GM23338 (cell line): Measurements from ENCODE around the gene IER2. TPM values are rescaled to one million over a fixed set of nuclear protein-coding genes. Genes with fewer than 3 reads are reported as not detected.

Experiments
- ATAC-seq: fragments of 200-7000 bp; cut with Tn5 transposase; 3 replicates; pipeline ENCODE4 v1.9.1; 2020
- DNase-seq: peaks from one replicate; pipeline ENCODE4 v3.0.0-alpha.2; 2015; ENCODE audit warnings: low spot score
- H2AFZ ChIP-seq: fragments of 200-600 bp; sonication (generic); 2 replicates; pipeline ENCODE4 v1.8.0; 2016; ENCODE audit warnings: antibody characterized with exemption, mild to moderate bottlenecking, moderate library complexity
- H3F3A ChIP-seq: fragments of 200-600 bp; sonication (generic); replicated peaks from 2 replicates; pipeline ENCODE4 v1.8.0; 2017; ENCODE audit warnings: antibody characterized with exemption, mixed run types, low read depth
- H3K27ac ChIP-seq: fragments of 200-600 bp; sonication (generic); 2 replicates; pipeline ENCODE4 v1.6.1; 2016; ENCODE audit warnings: low read depth
- H3K27me3 ChIP-seq: fragments of 200-600 bp; sonication (generic); 2 replicates; pipeline ENCODE4 v1.8.0; 2016; ENCODE audit warnings: mild to moderate bottlenecking, mixed run types, moderate library complexity; ENCODE audit not compliant: insufficient read depth
- H3K36me3 ChIP-seq: fragments of 200-600 bp; sonication (generic); 2 replicates; pipeline ENCODE4 v1.8.0; 2016; ENCODE audit warnings: mild to moderate bottlenecking; ENCODE audit not compliant: insufficient read depth
- H3K4me1 ChIP-seq: fragments of 200-600 bp; sonication (generic); 2 replicates; pipeline ENCODE4 v1.8.0; 2016; ENCODE audit warnings: mild to moderate bottlenecking, moderate library complexity; ENCODE audit not compliant: insufficient read depth
- H3K4me2 ChIP-seq: fragments of 200-600 bp; sonication (generic); 2 replicates; pipeline ENCODE4 v1.7.1; 2017; ENCODE audit warnings: mixed run types
- H3K4me3 ChIP-seq: fragments of 200-600 bp; sonication (generic); 2 replicates; pipeline ENCODE4 v1.6.1; 2016; ENCODE audit warnings: mixed run types
- H3K79me2 ChIP-seq: fragments of 200-600 bp; sonication (generic); replicated peaks from 2 replicates; pipeline ENCODE4 v1.8.0; 2017; ENCODE audit warnings: mild to moderate bottlenecking; ENCODE audit not compliant: insufficient read depth
- H3K9me2 ChIP-seq: fragments of 200-600 bp; sonication (generic); 2 replicates; pipeline ENCODE4 v1.8.0; 2017; ENCODE audit not compliant: insufficient read depth
- H4K20me1 ChIP-seq: fragments of 200-600 bp; sonication (generic); replicated peaks from 2 replicates; pipeline ENCODE4 v1.8.0; 2017; ENCODE audit warnings: mild to moderate bottlenecking; ENCODE audit not compliant: insufficient read depth
- H3K27ac Mint-ChIP-seq: 2 replicates; pipeline ENCODE4 v1.8.0; 2020; ENCODE audit warnings: inconsistent platforms, mild to moderate bottlenecking, moderate library complexity, mixed read lengths
- H3K27me3 Mint-ChIP-seq: 3 replicates; pipeline ENCODE4 v1.8.0; 2022; ENCODE audit warnings: low read depth, mild to moderate bottlenecking, moderate library complexity, mixed read lengths, inconsistent platforms; ENCODE audit not compliant: insufficient read depth, poor library complexity
- H3K36me3 Mint-ChIP-seq: 3 replicates; pipeline ENCODE4 v1.8.0; 2021; ENCODE audit warnings: low read depth, mild to moderate bottlenecking, inconsistent platforms, moderate library complexity, mixed read lengths
- H3K4me1 Mint-ChIP-seq: 3 replicates; pipeline ENCODE4 v1.8.0; 2020; ENCODE audit warnings: mild to moderate bottlenecking, inconsistent platforms, mixed read lengths
- H3K4me3 Mint-ChIP-seq: 3 replicates; pipeline ENCODE4 v1.8.0; 2021; ENCODE audit warnings: moderate library complexity, mild to moderate bottlenecking, inconsistent platforms, mixed read lengths
- H3K9me3 Mint-ChIP-seq: 3 replicates; pipeline ENCODE4 v1.8.0; 2020; ENCODE audit warnings: moderate library complexity, mild to moderate bottlenecking, inconsistent platforms, mixed read lengths
- CREB1 ChIP-seq: fragments of 250-450 bp; sonication (Bioruptor Pico); IDR thresholded peaks from 2 replicates; pipeline ENCODE4 v1.5.0; 2020; ENCODE audit warnings: low read depth, mild to moderate bottlenecking, moderate library complexity
- ETS1 ChIP-seq: IDR thresholded peaks from 2 replicates; pipeline ENCODE4 v1.6.1; 2016; ENCODE audit warnings: antibody characterized with exemption
- EZH2phosphoT487 ChIP-seq: fragments of 200-600 bp; sonication (generic); IDR thresholded peaks from one replicate; pipeline ENCODE4 v1.8.1; 2018; ENCODE audit warnings: antibody characterized with exemption; ENCODE audit not compliant: unreplicated experiment
- JUNB ChIP-seq: IDR thresholded peaks from one replicate; pipeline ENCODE4 v1.6.1; 2016; ENCODE audit warnings: antibody characterized with exemption; ENCODE audit not compliant: unreplicated experiment
- POLR2AphosphoS5 ChIP-seq: IDR thresholded peaks from 2 replicates; pipeline ENCODE4 v1.6.1; 2016; ENCODE audit warnings: antibody characterized with exemption, low read depth
- STAT1 ChIP-seq: IDR thresholded peaks from one replicate; pipeline ENCODE4 v1.6.1; 2016; ENCODE audit warnings: antibody characterized with exemption; ENCODE audit not compliant: unreplicated experiment
- ZNF114 ChIP-seq: fragments of 250-450 bp; sonication (Bioruptor Pico); IDR thresholded peaks from 2 replicates; pipeline ENCODE4 v1.5.0; 2020; ENCODE audit warnings: mild to moderate bottlenecking, moderate library complexity
- ZNF462 ChIP-seq: fragments of 250-450 bp; sonication (Bioruptor Pico); IDR thresholded peaks from 2 replicates; pipeline ENCODE4 v1.5.0; 2020; ENCODE audit warnings: mild to moderate bottlenecking, moderate library complexity
- polyA plus RNA-seq: library from polyadenylated mRNA; unstranded; fragments of >200 nt; fragmentation: Nextera tagmentation; extraction: Ambion mirVana; gene quantifications from 2 replicates; pipeline ENCODE4 v1.2.1, GENCODE V29; 2016
- total RNA-seq: library from RNA; depleted of rRNA; stranded (reverse); fragments of >200 nt; shearing (Covaris generic); gene quantifications from 2 replicates; pipeline ENCODE4 v1.2.3, GENCODE V29; 2014

IER2 gene
- total and polyA plus RNA-seq, 2 experiments from 2014 or later: 124 to 191 TPM

- TF ChIP-seq ZNF462 (CRISPR knock-in tag) (no peak), JUNB (no peak), POLR2AphosphoS5 (no peak; the same call in 1 of the 2 replicates), CREB1 (CRISPR knock-in tag) (no peak), STAT1 (no peak), EZH2phosphoT487 (no peak)
Observed at GRCh38 chr19:13102416-13102665, 47.9 kb upstream of the IER2 start (continued).

- ATAC-seq: peak; percentile 50
- H3K4me3 Mint-ChIP-seq: peak within 1 kb of the TSS; percentile 29
- H2AFZ ChIP-seq: peak within 1 kb of the TSS; percentile 69
- TF ChIP-seq ZNF462 (CRISPR knock-in tag) (no peak), ZNF114 (no peak), ETS1 (no peak)
Observed at GRCh38 chr19:13102666-13103580, 47.3 kb upstream of the IER2 start, which contains the start of gene LYL1. TSS of gene LYL1 (minus strand) at chr19:13102858. CDS start at chr19:13101171, 1,687 bp downstream.

More at GRCh38 chr19:13102666-13103580, 47.3 kb upstream of the IER2 start, which contains the start of gene LYL1:
- Histone ChIP-seq H4K20me1 (peaks cover 4% of the 10 kb centered on the region; the same call in 1 of the 2 replicates), H3K27ac (no peak within 1 kb of the TSS), H3K4me3 (peak within 1 kb of the TSS; percentile 56), H3F3A (peaks cover 21% of the 10 kb centered on the region), H3K9me2 (no peaks in the 10 kb centered on the region), H3K4me1 (peaks cover 24% of the 10 kb centered on the region; the same call in 1 of the 2 replicates), H3K79me2 (no peaks in the 10 kb centered on the region), H3K4me2 (peak within 1 kb of the TSS; percentile 83), H3K36me3 (no peaks in the 10 kb centered on the region), H3K27me3 (peaks cover 48% of the 10 kb centered on the region)
- Mint-ChIP-seq H3K36me3 (peaks cover 7% of the 10 kb centered on the region), H3K27ac (no peak within 1 kb of the TSS), H3K9me3 (no peaks in the 10 kb centered on the region), H3K27me3 (peaks cover 43% of the 10 kb centered on the region), H3K4me1 (peaks cover 9% of the 10 kb centered on the region; the same call in 2 of the 3 replicates)
- DNase-seq: peak; percentile 79
